Skin of body (tissue), 3 donors: ENCODE results near the gene AATF. TPM values are rescaled to one million over a fixed set of nuclear protein-coding genes. Genes with fewer than 3 reads are reported as not detected.

Experiments
- DNase-seq: peaks from one replicate; lab custom pipeline; 2025; lab: John Stamatoyannopoulos, UW
- small RNA-seq: library from RNA; depleted of rRNA; stranded (forward); fragments of <200 nt; gene quantifications from one replicate; pipeline ENCODE3, GENCODE V24; 2014; ENCODE audit warnings: low replicate concordance
- total RNA-seq: library from RNA; depleted of rRNA; stranded (reverse); fragments of >200 nt; gene quantifications from one replicate; pipeline ENCODE4 v1.2.3, GENCODE V29; 2014

AATF gene
- total RNA-seq, 1 donor from 2014 or later: 22.2 TPM

GRCh38 chr17:37101306-37101705 is 152.6 kb downstream of the AATF start:
- no peak for DNase-seq

GRCh38 chr17:37103231-37103630 is 154.5 kb downstream of the AATF start:
- no peak for DNase-seq

- DNase-seq: no peak
These were observed 157.3 kb downstream of the AATF start for GRCh38 chr17:37106049-37106448.

Small RNA genes within 50 kb of the gene (small RNA-seq; reads per million reads assigned to genes)
- gene AC243773.2 (not detected), gene MIR2909 (not detected)

Other genes with a start within 250 kb of the AATF start
- gene LHX1, start 11.5 kb upstream of the AATF start, total RNA-seq: not detected